Stomach (tissue), 9 donors: ENCODE results near the gene RAPGEF1. TPM values are rescaled to one million over a fixed set of nuclear protein-coding genes. Genes with fewer than 3 reads are reported as not detected.
A peak's percentile ranks its signal among the peaks of the same experiment; 100 is the strongest.

Source experiments
- DNase-seq, 2 donors: peaks; one replicate each; pipeline versions ENCODE4 v3.0.0 to v3.0.0-alpha.2; 2013 to 2019
- H3K27ac ChIP-seq, 5 donors: fragments of 200-600 bp in 4 of 5; sonication (generic) in 4 of 5; one replicate each; pipeline ENCODE4 v1.5.1; 2013 to 2019; ENCODE audit warnings: mild to moderate bottlenecking in 1 of 5, moderate library complexity in 1 of 5
- H3K27me3 ChIP-seq, 3 donors: fragments of 200-600 bp; sonication (generic); one replicate each; pipeline ENCODE4 v1.5.1; 2017 to 2019; ENCODE audit warnings: mixed run types in 1 of 3
- H3K36me3 ChIP-seq, 4 donors: fragments of 200-600 bp; sonication (generic); 1 replicate in 3 of 4; 2 replicates in 1 of 4; pipeline ENCODE4 v1.5.1; 2016 to 2019
- H3K4me1 ChIP-seq, 4 donors: fragments of 200-600 bp; sonication (generic); one replicate each; pipeline ENCODE4 v1.5.1; 2016 to 2019
- H3K4me3 ChIP-seq, 4 donors: fragments of 200-600 bp; sonication (generic) in 3 of 4; one replicate each; pipeline ENCODE4 v1.5.1; 2016 to 2019; ENCODE audit warnings: mild to moderate bottlenecking in 1 of 4
- H3K9me3 ChIP-seq, 4 donors: fragments of 200-600 bp; sonication (generic); one replicate each; pipeline ENCODE4 v1.5.1; 2016 to 2019
- CTCF ChIP-seq, 7 experiments: fragments of 450-650 bp in 4 of 7; fragments of 200-600 bp in 3 of 7; sonication (generic) in 3 of 7; IDR thresholded peaks; one replicate each; pipeline ENCODE4 v1.5.1; 2016 to 2019; ENCODE audit warnings: antibody characterized with exemption in 7 of 7, control low read depth in 2 of 7, mild to moderate bottlenecking in 1 of 7
- EP300 ChIP-seq: sonication (generic); formaldehyde crosslinking; IDR thresholded peaks from one replicate; pipeline ENCODE4 v1.6.1; 2017; ENCODE audit warnings: antibody characterized with exemption
- POLR2A ChIP-seq, 4 donors: fragments of 450-650 bp; IDR thresholded peaks; one replicate each; pipeline ENCODE4 v1.6.1; 2016; ENCODE audit warnings: antibody characterized with exemption in 4 of 4, control low read depth in 2 of 4, mild to moderate bottlenecking in 1 of 4, moderate library complexity in 1 of 4
- POLR2AphosphoS5 ChIP-seq, 3 donors: sonication (generic); formaldehyde crosslinking; IDR thresholded peaks; one replicate each; pipeline ENCODE4 v1.6.1; 2016; ENCODE audit warnings: antibody characterized with exemption in 3 of 3
- WGBS, 5 donors: extraction: QIAGEN DNeasy Blood & Tissue Kit in 3 of 5; methylation state at CpG; one replicate each; pipeline versions ENCODE4 v1.1.5 to v1.1.7; 2013 to 2018; 5-methylcytosine and 5-hydroxymethylcytosine counted together
- intact Hi-C: fragments of 100-400 bp; cut with DNase I; formaldehyde crosslinking; loops from one replicate; pipeline ENCODE4 v1.15.1; 2023; ENCODE audit warnings: low total_unique reads
- polyA plus RNA-seq, 3 donors: library from polyadenylated mRNA; stranded (reverse); fragments of 200-250 nt; gene quantifications; one replicate each; pipeline ENCODE4 v1.2.3, GENCODE V29; 2013
- total RNA-seq, 5 donors: library from RNA; depleted of rRNA; stranded (reverse); fragments of >200 nt; gene quantifications; one replicate each; pipeline versions ENCODE4 v1.1.0 to v1.2.3, GENCODE V29; 2014 to 2016
- donor health status: healthy with polysubstance abuse.
- donor health status: Bipolar disorder and iron deficiency.
- donor health status: healthy.

Gene RAPGEF1
- total and polyA plus RNA-seq, 8 donors, result 8.4 to 84.6 (median 45.1) TPM

DNA sequence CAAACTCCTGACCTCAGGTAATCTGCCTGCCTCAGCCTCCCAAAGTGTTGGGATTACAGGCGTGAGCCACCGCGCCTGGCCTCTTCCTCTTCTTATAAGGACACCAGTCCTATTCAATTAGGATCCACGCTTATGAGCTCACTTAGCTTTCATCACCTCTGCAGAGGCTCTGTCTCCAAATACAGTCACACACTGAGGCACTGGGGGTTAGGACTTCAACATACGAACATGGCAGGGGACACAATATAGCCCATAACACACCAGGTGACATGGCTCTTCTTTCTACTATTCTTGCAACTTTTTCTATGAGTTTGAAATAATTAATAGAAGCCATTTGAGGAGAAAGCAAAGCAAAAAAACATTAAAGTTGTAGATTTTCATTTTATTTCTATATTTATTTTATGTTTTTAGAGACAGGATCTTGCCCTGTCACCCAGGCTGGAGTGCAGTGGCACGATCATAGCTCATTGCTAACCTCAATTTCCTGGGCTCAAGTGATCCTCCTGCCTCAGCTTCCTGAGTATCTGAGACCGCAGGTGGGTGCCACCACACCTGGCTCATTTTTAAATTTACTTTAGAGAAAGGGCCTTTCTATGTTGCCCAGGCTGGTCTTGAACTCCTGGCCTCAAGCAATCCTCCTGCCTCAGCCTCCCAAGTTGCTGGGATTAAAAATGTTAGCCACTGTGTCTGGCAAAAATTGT lies 200.5 kb downstream of the RAPGEF1 start:
- DNase-seq, result no peak
- no peaks in the 10 kb centered on the region for H3K36me3 ChIP-seq
- no peak overlapping the region for H3K27ac ChIP-seq
- H3K27me3 ChIP-seq, result peaks cover 0 to 4% (median 0%) of the 10 kb centered on the region in 3 donors
- peaks cover 0 to 10% (median 8%) of the 10 kb centered on the region in 4 donors for H3K4me1 ChIP-seq
- TF ChIP-seq POLR2A (IDR thresholded peaks at IDR 0.05) (no peak), POLR2AphosphoS5 (IDR thresholded peaks at IDR 0.05) (no peak), EP300 (no peak), CTCF (IDR thresholded peaks at IDR 0.05) (no peak)
- H3K9me3 ChIP-seq, result peaks cover 14 to 25% (median 25%) of the 10 kb centered on the region in 4 donors
- H3K4me3 ChIP-seq, result no peak overlapping the region
- intact Hi-C loops, result no loop called here
- WGBS, 5 donors, result 87 to 92% (median 90%) methylated on average over 7 of the region's 7 CpGs

- H3K4me1 ChIP-seq, result peaks cover 0 to 11% (median 8%) of the 10 kb centered on the region in 4 donors
- no peak for TF ChIP-seq POLR2A (IDR thresholded peaks at IDR 0.05)
- no peak for TF ChIP-seq POLR2AphosphoS5 (IDR thresholded peaks at IDR 0.05)
- no peak for TF ChIP-seq EP300
- TF ChIP-seq CTCF (IDR thresholded peaks at IDR 0.05), result no peak
- no peak overlapping the region for H3K4me3 ChIP-seq
- WGBS, 5 donors, result 93 to 97% (median 96%) methylated on average over 19 of the region's 19 CpGs
- intact Hi-C loops, result no loop called here
- H3K36me3 ChIP-seq, result no peaks in the 10 kb centered on the region
- no peak overlapping the region for H3K27ac ChIP-seq
- DNase-seq, result no peak
- peaks cover 7 to 11% (median 11%) of the 10 kb centered on the region in 4 donors for H3K9me3 ChIP-seq
- no peaks in the 10 kb centered on the region for H3K27me3 ChIP-seq
These were observed 201.9 kb downstream of the RAPGEF1 start for GRCh38 chr9:131537946-131538345.

- H3K27ac ChIP-seq, result no peak overlapping the region
- H3K36me3 ChIP-seq, result peaks cover 0 to 3% (median under 1%) of the 10 kb centered on the region in 4 donors
- no peaks in the 10 kb centered on the region for H3K9me3 ChIP-seq
- WGBS, 5 donors, result 20 to 46% (median 26%) methylated on average over 8 of the region's 8 CpGs
- TF ChIP-seq POLR2AphosphoS5 (IDR thresholded peaks at IDR 0.05) (no peak), EP300 (no peak), POLR2A (IDR thresholded peaks at IDR 0.05) (no peak), CTCF (IDR thresholded peaks at IDR 0.05) (no peak)
- H3K27me3 ChIP-seq, result no peaks in the 10 kb centered on the region
- H3K4me1 ChIP-seq, result peaks cover 13 to 28% (median 24%) of the 10 kb centered on the region in 4 donors
- no peak overlapping the region for H3K4me3 ChIP-seq
- DNase-seq, result peak in 1 of 2 donors; percentile 37
- intact Hi-C loops, result no loop called here
These were observed 205.1 kb downstream of the RAPGEF1 start for GRCh38 chr9:131534721-131535237.

GRCh38 chr9:131530920-131531832 lies 208.7 kb downstream of the RAPGEF1 start, which contains the start of gene UCK1:
Gene UCK1 (minus strand): TSS chr9:131531263. CDS start chr9:131531174, 89 bp downstream.
- peaks cover 15 to 34% (median 29%) of the 10 kb centered on the region in 4 donors for H3K4me1 ChIP-seq
- peak within 1 kb of the TSS; percentile 71 to 100 (median 98) for H3K4me3 ChIP-seq
- intact Hi-C loops, result no loop called here
- WGBS, 5 donors, result 1 to 20% (median 10%) methylated on average over 37 to 98 of the region's 103 CpGs
- H3K27ac ChIP-seq, result peak within 1 kb of the TSS; percentile 77 to 88 (median 80)
- peaks cover 30 to 39% (median 37%) of the 10 kb centered on the region in 4 donors for H3K36me3 ChIP-seq
- H3K9me3 ChIP-seq, result no peaks in the 10 kb centered on the region
- DNase-seq, result peak; percentile 80 to 96
- no peaks in the 10 kb centered on the region for H3K27me3 ChIP-seq
- TF ChIP-seq POLR2A (IDR thresholded peaks at IDR 0.05) (no peak), POLR2AphosphoS5 (IDR thresholded peaks at IDR 0.05) (peak; percentile 36 to 75 (median 62))
